Stimulated activated CD8-positive, alpha-beta memory T cell treated with anti-CD3 and anti-CD28 coated beads, Interleukin-7, amount 100 ng/mL, for 48 hours (primary cell): ENCODE measurements around the gene CNN2.

ENCODE experiments used
- DNase-seq, 2 donors: peaks; one replicate each; pipeline ENCODE4 v3.0.0-alpha.2; 2020; ENCODE audit warnings: low read depth in 1 of 2; ENCODE audit errors: extremely low read depth in 1 of 2

CNN2 gene

GRCh38 chr19:1026783-1027649, 608 bp downstream of the CNN2 start:
- no peak for DNase-seq

DNA sequence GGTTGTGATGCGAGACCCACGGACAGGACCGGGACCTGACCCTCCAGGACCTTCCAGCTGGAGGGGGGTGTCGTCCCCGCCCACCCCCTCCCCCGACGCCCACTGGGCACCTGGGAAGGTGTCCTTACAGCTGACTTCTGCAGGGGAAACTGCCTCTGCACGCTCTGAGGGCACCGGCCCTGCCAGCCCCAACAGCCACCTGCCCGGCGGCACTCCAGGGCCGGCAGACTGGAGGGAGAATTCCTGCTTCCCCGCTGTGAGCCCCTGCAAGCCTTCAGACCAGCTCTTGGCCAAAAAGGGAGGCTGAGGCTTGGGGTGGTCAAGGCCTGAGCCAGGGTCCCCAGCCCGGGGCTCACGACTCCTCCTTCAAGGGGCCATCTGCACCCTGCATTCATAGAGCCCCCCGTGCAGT, 1.2 kb downstream of the CNN2 start:
- DNase-seq = no peak

DNA sequence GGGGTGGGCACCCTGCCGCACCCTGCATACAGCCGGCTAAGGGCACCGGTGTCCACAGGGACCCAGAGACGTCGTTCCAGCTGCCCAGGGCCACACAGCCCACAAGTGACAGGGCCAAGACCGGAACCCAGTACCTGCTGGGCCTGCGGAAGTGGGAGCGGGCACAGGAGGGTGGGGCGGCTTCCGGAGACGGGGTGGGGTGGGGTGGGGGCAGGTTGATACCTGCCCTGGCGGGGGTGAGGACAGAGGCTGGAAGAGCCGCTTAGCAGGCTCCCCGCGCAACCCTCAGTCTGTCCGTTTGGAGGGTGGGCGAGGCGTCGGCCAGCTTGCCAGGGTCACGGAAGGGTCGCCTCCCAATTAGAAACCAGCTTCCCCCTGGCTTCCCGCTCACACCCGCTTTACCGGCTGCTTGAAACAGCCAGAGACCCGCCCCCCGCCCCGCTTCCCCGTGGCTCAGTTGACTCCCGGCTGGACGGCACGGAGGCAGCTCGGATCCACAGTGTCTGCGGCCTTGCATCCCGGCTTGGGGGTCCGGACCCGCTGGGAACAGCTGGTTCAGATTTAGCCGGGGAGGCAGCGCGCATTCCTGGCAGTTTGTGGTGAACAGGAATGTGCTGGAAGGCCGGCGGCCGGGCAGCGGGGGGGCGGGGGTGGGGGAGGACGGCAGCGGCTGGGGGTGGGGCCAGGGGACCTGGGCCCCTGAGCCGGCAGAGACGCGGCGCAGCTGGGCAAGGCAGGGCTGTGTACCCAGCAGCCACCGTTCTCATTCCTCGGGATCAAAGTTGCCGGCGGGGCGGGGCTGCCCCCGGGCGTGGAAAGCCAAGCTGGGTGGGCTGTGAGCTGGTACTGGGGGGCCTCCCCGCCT, 1.9 kb downstream of the CNN2 start:
- DNase-seq = no peak

- DNase-seq = no peak
These were observed 6.0 kb downstream of the CNN2 start for GRCh38 chr19:1032264-1032867.

DNA sequence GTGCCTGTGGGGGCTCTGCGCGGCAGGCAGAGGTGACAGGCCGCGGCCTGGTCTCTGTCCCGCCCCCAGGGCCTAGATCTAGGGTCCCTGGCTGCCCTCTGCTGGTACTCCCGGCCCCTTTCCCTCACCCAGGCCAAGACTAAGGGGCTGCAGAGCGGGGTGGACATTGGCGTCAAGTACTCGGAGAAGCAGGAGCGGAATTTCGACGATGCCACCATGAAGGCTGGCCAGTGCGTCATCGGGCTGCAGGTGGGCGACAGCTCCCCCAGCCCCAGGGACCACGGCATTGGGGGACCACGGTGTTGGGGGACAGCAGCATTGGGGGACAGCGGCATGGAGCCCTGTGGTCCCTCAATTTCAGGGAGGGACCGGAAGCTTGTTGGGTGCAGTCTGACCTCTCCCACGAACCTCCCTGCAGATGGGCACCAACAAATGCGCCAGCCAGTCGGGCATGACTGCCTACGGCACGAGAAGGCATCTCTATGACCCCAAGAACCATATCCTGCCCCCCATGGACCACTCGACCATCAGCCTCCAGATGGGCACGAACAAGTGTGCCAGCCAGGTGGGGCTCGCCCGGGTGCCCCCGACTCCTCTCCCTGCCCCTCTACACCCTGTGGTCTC, 9.7 kb downstream of the CNN2 start:
- no peak for DNase-seq

- no peak for DNase-seq
These were observed 11.2 kb downstream of the CNN2 start for GRCh38 chr19:1037621-1038064.

- no peak for DNase-seq
These were observed 12.7 kb downstream of the CNN2 start for GRCh38 chr19:1038978-1039645.

DNA sequence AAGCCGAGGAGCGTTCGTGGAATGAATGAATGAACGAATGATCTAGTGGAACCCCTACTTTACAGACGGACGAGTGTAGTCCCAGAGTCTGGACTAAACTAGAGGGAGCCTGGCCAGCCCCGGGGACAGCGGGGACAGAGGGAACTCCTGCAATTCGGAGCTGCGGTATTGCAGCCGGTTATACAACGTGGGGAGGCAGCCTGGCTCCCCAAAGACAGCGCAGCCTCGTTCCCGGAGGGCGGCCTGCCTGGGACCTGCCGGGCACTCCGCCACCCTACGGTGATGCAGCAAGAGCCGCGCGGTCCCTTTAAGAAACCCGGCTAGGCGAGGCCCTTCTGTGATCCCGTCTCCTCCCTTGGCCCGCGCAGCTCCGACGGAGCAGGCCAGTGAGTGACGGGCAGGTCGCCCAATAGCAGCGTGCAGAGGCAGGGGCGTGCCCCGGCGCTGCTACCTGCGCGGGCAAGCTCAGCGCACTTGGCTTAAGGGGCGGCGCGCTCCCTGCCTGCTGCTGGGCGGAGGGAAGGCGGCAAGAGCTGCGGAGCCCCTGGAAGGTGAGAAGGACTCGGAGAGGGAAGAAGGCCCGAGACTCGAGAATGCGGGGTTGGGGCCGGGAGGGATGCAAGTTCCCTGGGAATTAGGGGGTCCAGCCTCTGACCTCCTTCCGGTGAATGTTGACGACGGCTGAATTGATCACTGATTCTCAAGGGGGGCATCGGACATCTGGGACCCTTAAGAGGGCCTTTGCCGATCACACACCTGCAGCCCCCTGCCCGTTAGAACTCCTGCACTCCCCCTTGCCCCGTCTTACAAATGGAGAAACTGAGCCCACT, 13.5 kb downstream of the CNN2 start, which contains the start of gene ABCA7:
Gene ABCA7 (plus strand): TSS at position 462 of the 830 bp plus-strand sequence. CDS start 1,255 bp downstream, outside the sequence.
- DNase-seq = peak; percentile 98 to 99

DNA sequence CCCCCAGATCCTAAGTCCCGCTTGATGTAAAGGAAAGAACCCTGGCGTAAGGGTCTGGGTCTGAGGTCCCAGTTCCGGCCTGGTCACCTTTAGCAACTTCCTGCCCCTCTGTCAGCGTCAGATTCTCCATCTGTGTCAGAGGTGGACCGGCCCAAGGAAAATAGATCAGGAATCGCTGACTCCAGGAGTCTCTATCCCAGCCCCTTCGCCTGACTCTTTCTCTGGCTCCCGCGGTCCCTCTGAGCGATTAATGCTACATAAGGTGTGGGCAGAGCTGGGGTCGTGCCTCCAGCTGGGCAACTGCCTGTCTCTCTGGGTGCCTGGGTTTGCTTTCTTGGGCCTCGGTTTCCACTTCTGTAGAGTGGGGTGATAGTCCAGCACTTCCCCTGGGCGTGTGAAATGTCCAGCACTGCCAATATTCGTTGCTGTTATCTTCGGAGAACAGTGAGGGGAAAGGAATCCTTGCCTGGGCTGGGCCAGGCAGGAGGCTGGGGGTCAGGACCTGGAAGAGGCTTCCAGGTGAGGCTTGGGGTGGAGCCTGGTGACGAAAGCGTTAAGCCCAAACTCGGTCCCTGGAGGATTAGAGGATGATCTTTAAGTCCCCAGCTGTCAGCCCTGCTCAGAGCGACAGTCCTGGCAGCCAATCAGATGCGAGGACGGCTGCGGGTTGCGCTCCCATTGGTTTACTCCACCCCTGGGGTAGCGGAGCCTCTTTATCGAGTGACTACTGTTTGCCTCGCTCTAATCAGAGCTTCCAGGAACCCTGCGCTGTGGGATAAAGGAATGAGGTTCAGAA, 14.3 kb downstream of the CNN2 start:
- DNase-seq = peak; percentile 76 to 88

DNA sequence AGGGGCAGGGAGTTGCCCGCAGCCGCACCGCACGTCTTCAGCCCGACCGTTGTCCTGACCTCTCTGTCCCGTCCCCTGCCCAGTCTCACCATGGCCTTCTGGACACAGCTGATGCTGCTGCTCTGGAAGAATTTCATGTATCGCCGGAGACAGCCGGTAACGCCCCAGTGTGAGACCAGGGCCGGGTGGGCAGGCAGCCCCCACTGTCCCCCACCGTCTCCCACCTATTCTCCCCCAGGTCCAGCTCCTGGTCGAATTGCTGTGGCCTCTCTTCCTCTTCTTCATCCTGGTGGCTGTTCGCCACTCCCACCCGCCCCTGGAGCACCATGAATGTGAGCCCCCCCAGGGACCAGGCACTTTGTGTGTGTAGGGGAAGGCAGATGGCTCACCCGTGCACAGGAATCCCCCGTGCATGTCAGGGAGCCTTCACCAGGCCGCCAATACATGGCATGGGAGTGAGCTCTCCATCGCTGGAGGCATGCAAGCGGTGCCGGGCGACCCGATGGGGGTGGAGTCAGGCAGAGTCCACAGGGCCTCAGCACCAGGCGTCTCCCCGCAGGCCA, 14.9 kb downstream of the CNN2 start:
- no peak for DNase-seq

DNA sequence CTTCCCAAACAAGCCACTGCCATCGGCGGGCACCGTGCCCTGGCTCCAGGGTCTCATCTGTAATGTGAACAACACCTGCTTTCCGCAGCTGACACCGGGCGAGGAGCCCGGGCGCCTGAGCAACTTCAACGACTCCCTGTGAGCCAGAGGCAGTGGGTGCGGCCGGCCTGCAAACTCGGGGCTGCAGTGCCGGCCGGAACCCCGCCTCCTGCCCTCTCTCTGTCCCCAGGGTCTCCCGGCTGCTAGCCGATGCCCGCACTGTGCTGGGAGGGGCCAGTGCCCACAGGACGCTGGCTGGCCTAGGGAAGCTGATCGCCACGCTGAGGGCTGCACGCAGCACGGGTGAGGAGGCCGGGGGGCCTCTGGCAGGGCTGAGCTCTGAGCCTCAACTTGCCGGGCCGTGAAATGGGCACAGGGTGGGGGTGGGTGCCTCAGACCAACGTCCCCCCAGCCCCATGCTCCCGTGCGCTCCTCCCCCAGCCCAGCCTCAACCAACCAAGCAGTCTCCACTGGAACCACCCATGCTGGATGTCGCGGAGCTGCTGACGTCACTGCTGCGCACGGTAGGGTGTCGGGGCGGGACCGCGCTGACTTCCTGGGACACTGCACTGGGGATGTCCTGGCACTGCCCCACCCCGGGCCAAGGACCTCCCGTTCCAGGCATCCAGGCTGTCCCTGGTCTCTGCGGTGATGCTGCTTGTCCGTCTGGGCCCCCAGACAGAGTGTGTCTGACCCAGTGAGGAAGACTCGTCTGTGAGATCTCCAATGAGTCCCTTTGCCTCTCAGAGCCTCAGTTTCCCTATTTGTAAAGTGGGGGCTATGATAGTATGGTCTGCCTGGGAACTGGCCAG, 15.7 kb downstream of the CNN2 start:
- no peak for DNase-seq

DNA sequence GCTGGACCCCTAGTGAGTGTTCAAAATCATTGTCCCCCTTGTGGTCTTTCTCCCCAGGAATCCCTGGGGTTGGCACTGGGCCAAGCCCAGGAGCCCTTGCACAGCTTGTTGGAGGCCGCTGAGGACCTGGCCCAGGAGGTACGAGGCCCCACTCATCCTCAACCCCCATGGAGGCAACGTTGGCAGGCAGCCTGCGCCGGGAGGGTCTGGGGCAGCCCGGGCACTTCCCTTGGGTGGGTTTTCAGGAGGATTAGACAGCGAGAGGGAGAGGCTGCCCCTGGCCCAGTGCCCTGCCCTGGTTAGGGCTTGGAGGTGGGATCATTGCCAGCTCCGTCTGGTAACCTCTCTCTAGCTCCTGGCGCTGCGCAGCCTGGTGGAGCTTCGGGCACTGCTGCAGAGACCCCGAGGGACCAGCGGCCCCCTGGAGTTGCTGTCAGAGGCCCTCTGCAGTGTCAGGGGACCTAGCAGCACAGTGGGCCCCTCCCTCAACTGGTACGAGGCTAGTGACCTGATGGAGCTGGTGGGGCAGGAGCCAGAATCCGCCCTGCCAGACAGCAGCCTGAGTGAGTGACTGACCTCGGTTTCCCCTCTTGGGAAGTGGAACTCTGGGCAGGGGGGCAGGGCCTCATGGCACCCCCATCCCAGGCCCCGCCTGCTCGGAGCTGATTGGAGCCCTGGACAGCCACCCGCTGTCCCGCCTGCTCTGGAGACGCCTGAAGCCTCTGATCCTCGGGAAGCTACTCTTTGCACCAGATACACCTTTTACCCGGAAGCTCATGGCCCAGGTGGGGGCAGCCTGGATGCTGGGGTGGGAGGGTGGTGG, 16.5 kb downstream of the CNN2 start:
- no peak for DNase-seq

- peak in 1 of 2 donors; percentile 83 for DNase-seq
These were observed 18.8 kb downstream of the CNN2 start for GRCh38 chr19:1045247-1045603.

GRCh38 chr19:1046117-1046626, 19.8 kb downstream of the CNN2 start:
- DNase-seq = no peak

DNA sequence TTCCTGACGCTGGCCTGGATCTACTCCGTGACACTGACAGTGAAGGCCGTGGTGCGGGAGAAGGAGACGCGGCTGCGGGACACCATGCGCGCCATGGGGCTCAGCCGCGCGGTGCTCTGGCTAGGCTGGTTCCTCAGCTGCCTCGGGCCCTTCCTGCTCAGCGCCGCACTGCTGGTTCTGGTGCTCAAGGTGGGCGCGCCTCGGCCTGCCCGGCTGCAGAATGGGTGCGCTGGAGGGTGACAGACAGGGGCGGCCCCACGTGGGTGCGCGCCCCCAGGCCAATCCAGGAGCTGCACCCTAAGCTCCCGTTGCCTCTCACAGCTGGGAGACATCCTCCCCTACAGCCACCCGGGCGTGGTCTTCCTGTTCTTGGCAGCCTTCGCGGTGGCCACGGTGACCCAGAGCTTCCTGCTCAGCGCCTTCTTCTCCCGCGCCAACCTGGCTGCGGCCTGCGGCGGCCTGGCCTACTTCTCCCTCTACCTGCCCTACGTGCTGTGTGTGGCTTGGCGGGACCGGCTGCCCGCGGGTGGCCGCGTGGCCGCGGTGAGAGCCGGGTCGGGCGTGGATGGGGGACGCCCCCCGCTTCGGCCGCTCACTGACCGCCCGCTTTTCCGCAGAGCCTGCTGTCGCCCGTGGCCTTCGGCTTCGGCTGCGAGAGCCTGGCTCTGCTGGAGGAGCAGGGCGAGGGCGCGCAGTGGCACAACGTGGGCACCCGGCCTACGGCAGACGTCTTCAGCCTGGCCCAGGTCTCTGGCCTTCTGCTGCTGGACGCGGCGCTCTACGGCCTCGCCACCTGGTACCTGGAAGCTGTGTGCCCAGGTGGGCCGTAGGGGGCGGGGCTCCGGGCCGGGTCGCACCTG, 20.7 kb downstream of the CNN2 start:
- no peak for DNase-seq
